ENCODE measurements around the gene BORCS8. TPM values are rescaled to one million over a fixed set of nuclear protein-coding genes. Genes with fewer than 3 reads are reported as not detected.

BORCS8 gene
- polyA plus RNA-seq, 1 donor from 2014 or later = 75.6 TPM

DNA sequence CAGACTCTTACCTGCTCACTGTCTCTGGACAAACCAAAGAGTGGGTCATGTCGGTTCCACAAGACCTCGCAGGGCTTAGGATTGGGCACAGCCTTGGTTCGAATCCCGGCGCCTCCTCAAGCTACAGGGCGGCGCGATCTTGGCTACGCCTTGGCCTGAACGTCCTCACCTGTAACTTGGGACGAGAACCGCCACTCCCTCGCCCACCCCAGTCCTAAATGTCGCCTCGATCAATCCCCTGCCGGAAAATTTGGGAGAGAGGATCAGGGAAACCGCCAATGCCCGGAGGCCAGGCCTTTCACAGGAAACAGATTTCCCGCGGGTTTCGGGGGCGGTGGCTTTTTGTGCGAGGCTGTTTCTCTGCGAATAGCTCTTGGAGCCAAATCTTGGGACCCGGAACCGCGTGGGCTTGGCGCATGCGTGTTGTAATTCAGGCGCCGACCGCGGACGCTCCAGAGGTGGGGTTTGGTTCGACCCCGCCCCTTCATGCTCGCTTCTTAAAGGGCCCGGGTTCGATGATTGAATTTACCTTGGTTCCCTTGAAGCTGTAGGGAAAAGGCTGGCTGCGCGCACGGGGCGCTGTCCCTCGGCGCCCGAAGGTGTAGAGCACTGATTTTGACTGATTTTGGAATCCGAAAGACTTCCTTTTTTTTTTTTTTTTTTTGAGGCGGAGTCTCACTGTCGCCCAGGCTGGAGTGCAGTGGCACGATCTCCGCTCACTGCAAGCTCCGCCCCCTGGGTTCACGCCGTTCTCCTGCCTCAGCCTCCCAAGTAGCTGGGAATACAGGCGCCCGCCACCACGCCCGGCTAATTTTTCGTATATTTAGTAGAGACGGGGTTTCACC lies 11.3 kb upstream of the BORCS8 start, which contains the start of gene NR2C2AP:
Gene NR2C2AP, minus strand, starts transcription at position 403 of the 845 bp plus-strand sequence. Its CDS starts 354 bp downstream, at position 49.
- Histone ChIP-seq H3K27me3 (ENCODE audit: insufficient read depth, low read depth, low read length) (no peaks in the 10 kb centered on the region), H3K9me2 (ENCODE audit: insufficient read depth, low read length) (no peaks in the 10 kb centered on the region), H3F3A (ENCODE audit: insufficient read depth, low read length, poor library complexity, severe bottlenecking) (no peaks in the 10 kb centered on the region), H3K9me3 (ENCODE audit: low read length) (no peaks in the 10 kb centered on the region), H3K4me2 (ENCODE audit: low read length) (peak within 1 kb of the TSS; percentile 20), H3K27ac (ENCODE audit: low read length) (no peak within 1 kb of the TSS), H2AFZ (ENCODE audit: low read depth, low read length) (peak within 1 kb of the TSS; percentile 51), H3K4me3 (ENCODE audit: low read length) (peak within 1 kb of the TSS; percentile 77), H3K79me2 (replicated peaks; ENCODE audit: insufficient read depth, low read length) (no peaks in the 10 kb centered on the region), H3K36me3 (ENCODE audit: insufficient read depth, low read length) (no peaks in the 10 kb centered on the region), H3K9ac (ENCODE audit: low read length) (peak within 1 kb of the TSS; percentile 61), H4K20me1 (ENCODE audit: insufficient read depth) (no peaks in the 10 kb centered on the region)
- TF ChIP-seq MXI1 (conservative IDR thresholded peaks at IDR 0.05; ENCODE audit: poor library complexity, severe bottlenecking) = peak; percentile 80
- TF ChIP-seq EP300 (conservative IDR thresholded peaks at IDR 0.05; ENCODE audit: poor library complexity, severe bottlenecking) = no peak

DNA sequence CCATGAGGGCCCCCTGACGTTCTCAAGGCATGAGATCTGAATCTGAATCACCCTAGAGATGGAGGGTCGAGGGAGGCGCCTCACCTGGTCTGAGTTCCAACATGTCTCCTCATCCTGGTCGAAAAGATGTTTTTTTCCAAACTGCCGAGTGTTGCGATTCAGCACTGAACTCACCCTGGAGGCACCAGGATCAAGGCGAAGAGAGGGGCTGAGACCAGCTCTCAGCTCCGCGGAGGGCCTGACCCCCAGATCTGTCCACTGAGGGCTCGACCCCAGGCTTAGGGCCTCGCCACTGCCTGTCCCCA lies 10.7 kb upstream of the BORCS8 start:
- H2AFZ ChIP-seq (ENCODE audit: low read depth, low read length) = no peak overlapping the region
- peak overlapping the region; percentile 61 for H3K9ac ChIP-seq (ENCODE audit: low read length)
- H3K9me2 ChIP-seq (ENCODE audit: insufficient read depth, low read length) = no peaks in the 10 kb centered on the region
- no peaks in the 10 kb centered on the region for H4K20me1 ChIP-seq (ENCODE audit: insufficient read depth)
- no peak for TF ChIP-seq RAD21 (conservative IDR thresholded peaks at IDR 0.05)
- TF ChIP-seq, protein P1, sequence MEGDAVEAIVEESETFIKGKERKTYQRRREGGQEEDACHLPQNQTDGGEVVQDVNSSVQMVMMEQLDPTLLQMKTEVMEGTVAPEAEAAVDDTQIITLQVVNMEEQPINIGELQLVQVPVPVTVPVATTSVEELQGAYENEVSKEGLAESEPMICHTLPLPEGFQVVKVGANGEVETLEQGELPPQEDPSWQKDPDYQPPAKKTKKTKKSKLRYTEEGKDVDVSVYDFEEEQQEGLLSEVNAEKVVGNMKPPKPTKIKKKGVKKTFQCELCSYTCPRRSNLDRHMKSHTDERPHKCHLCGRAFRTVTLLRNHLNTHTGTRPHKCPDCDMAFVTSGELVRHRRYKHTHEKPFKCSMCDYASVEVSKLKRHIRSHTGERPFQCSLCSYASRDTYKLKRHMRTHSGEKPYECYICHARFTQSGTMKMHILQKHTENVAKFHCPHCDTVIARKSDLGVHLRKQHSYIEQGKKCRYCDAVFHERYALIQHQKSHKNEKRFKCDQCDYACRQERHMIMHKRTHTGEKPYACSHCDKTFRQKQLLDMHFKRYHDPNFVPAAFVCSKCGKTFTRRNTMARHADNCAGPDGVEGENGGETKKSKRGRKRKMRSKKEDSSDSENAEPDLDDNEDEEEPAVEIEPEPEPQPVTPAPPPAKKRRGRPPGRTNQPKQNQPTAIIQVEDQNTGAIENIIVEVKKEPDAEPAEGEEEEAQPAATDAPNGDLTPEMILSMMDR (IDR thresholded peaks at IDR 0.05; ENCODE audit: poor library complexity, severe bottlenecking) = no peak
- TF ChIP-seq POLR2AphosphoS5 (IDR thresholded peaks at IDR 0.05) = no peak
- TF ChIP-seq SMC3 (conservative IDR thresholded peaks at IDR 0.05; ENCODE audit: poor library complexity) = no peak
- TF ChIP-seq EZH2 (IDR thresholded peaks at IDR 0.05; ENCODE audit: borderline replicate concordance, insufficient read depth, low read length, poor library complexity, severe bottlenecking) = no peak
- TF ChIP-seq TAF1 (IDR thresholded peaks at IDR 0.05; ENCODE audit: low read depth) = no peak
- no peak for TF ChIP-seq MXI1 (conservative IDR thresholded peaks at IDR 0.05; ENCODE audit: poor library complexity, severe bottlenecking)
- TF ChIP-seq, protein P2, sequence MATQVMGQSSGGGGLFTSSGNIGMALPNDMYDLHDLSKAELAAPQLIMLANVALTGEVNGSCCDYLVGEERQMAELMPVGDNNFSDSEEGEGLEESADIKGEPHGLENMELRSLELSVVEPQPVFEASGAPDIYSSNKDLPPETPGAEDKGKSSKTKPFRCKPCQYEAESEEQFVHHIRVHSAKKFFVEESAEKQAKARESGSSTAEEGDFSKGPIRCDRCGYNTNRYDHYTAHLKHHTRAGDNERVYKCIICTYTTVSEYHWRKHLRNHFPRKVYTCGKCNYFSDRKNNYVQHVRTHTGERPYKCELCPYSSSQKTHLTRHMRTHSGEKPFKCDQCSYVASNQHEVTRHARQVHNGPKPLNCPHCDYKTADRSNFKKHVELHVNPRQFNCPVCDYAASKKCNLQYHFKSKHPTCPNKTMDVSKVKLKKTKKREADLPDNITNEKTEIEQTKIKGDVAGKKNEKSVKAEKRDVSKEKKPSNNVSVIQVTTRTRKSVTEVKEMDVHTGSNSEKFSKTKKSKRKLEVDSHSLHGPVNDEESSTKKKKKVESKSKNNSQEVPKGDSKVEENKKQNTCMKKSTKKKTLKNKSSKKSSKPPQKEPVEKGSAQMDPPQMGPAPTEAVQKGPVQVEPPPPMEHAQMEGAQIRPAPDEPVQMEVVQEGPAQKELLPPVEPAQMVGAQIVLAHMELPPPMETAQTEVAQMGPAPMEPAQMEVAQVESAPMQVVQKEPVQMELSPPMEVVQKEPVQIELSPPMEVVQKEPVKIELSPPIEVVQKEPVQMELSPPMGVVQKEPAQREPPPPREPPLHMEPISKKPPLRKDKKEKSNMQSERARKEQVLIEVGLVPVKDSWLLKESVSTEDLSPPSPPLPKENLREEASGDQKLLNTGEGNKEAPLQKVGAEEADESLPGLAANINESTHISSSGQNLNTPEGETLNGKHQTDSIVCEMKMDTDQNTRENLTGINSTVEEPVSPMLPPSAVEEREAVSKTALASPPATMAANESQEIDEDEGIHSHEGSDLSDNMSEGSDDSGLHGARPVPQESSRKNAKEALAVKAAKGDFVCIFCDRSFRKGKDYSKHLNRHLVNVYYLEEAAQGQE (IDR thresholded peaks at IDR 0.05; ENCODE audit: borderline replicate concordance) = no peak
- TF ChIP-seq EP300 (conservative IDR thresholded peaks at IDR 0.05; ENCODE audit: poor library complexity, severe bottlenecking) = no peak
- H3K4me3 ChIP-seq (ENCODE audit: low read length) = peak overlapping the region; percentile 77
- peak overlapping the region; percentile 20 for H3K4me2 ChIP-seq (ENCODE audit: low read length)
- no peaks in the 10 kb centered on the region for H3K79me2 ChIP-seq (replicated peaks; ENCODE audit: insufficient read depth, low read length)
- H3K27ac ChIP-seq (ENCODE audit: low read length) = no peak overlapping the region
- H3K9me3 ChIP-seq (ENCODE audit: low read length) = no peaks in the 10 kb centered on the region
- H3F3A ChIP-seq (ENCODE audit: insufficient read depth, low read length, poor library complexity, severe bottlenecking) = no peaks in the 10 kb centered on the region
- no peaks in the 10 kb centered on the region for H3K27me3 ChIP-seq (ENCODE audit: insufficient read depth, low read depth, low read length)
- no peaks in the 10 kb centered on the region for H3K36me3 ChIP-seq (ENCODE audit: insufficient read depth, low read length)

Measured in neural cell (in vitro differentiated cells).